Measurements from ENCODE around the gene ARHGEF38.
A peak's percentile ranks its signal among the peaks of the same experiment; 100 is the strongest.

GRCh38 chr4:105708181-105709080, 156.0 kb downstream of the ARHGEF38 start, which contains the start of the genes GSTCD and INTS12:
- peak; percentile 64; the same call in 1 of the 2 replicates for TF ChIP-seq SPI1 (IDR thresholded peaks at IDR 0.05; ENCODE audit: borderline replicate concordance, low read depth)
- no peak for TF ChIP-seq CTCF (IDR thresholded peaks at IDR 0.05; ENCODE audit: insufficient read depth, low read length)
- no peak for TF ChIP-seq REST (IDR thresholded peaks at IDR 0.05; ENCODE audit: insufficient replicate concordance, low read depth)
- peak; percentile 99 for TF ChIP-seq GABPA (IDR thresholded peaks at IDR 0.05; ENCODE audit: low read depth)

All from HL-60 (cell line).